Peyer's patch (tissue), 4 donors: Measurements from ENCODE around the gene TMEM52B.

Experiments
- POLR2A ChIP-seq, 2 donors: fragments of 450-650 bp; IDR thresholded peaks; one replicate each; pipeline ENCODE4 v1.5.1; 2017; ENCODE audit warnings: antibody characterized with exemption in 2 of 2, mild to moderate bottlenecking in 2 of 2, moderate library complexity in 2 of 2
- TF ChIP-seq, protein P1 (sequence below), 6 experiments: fragments of 450-650 bp in 4 of 6; fragments of 200-600 bp in 2 of 6; sonication (generic) in 1 of 6; IDR thresholded peaks; one replicate each; pipeline ENCODE4 v1.5.1; 2017 to 2019; ENCODE audit warnings: antibody characterized with exemption in 6 of 6, mild to moderate bottlenecking in 3 of 6, moderate library complexity in 1 of 6

- TF ChIP-seq, protein P1, sequence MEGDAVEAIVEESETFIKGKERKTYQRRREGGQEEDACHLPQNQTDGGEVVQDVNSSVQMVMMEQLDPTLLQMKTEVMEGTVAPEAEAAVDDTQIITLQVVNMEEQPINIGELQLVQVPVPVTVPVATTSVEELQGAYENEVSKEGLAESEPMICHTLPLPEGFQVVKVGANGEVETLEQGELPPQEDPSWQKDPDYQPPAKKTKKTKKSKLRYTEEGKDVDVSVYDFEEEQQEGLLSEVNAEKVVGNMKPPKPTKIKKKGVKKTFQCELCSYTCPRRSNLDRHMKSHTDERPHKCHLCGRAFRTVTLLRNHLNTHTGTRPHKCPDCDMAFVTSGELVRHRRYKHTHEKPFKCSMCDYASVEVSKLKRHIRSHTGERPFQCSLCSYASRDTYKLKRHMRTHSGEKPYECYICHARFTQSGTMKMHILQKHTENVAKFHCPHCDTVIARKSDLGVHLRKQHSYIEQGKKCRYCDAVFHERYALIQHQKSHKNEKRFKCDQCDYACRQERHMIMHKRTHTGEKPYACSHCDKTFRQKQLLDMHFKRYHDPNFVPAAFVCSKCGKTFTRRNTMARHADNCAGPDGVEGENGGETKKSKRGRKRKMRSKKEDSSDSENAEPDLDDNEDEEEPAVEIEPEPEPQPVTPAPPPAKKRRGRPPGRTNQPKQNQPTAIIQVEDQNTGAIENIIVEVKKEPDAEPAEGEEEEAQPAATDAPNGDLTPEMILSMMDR (IDR thresholded peaks at IDR 0.05) = no peak
- no peak for TF ChIP-seq POLR2A (IDR thresholded peaks at IDR 0.05)
These were observed 11.2 kb upstream of the TMEM52B start for GRCh38 chr12:10167599-10167998.
